Measurements from ENCODE around the gene RPGR.
A peak's percentile ranks its signal among the peaks of the same experiment; 100 is the strongest.

Gene RPGR

DNA sequence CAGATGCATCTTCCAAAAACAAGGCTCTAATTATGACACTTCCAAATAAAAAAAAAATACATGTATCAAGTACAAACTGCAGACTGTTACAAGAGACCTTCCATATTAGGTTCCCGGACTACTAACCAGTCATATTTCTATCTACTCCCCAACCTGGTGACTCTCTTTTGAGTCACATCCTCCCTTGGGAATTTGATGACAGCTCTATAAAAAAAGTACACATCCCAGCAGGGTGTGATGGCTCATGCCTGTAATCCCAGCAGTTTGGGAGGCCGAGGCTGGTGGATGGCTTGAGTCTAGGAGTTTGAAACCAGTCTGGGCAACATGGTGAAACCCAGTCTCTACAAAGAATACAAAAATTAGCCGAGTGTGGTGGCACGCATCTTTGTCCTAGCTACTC lies 14.9 kb downstream of the RPGR start:
- no peaks in the 10 kb centered on the region for H3K27me3 ChIP-seq (ENCODE audit: insufficient read depth, poor library complexity, severe bottlenecking)
- no peak for DNase-seq (ENCODE audit: low read depth in 1 of 2, low spot score in 1 of 2)
- no peak overlapping the region for H3K4me3 ChIP-seq (replicated peaks; ENCODE audit: insufficient read depth, low read length)
- TF ChIP-seq, protein P1, sequence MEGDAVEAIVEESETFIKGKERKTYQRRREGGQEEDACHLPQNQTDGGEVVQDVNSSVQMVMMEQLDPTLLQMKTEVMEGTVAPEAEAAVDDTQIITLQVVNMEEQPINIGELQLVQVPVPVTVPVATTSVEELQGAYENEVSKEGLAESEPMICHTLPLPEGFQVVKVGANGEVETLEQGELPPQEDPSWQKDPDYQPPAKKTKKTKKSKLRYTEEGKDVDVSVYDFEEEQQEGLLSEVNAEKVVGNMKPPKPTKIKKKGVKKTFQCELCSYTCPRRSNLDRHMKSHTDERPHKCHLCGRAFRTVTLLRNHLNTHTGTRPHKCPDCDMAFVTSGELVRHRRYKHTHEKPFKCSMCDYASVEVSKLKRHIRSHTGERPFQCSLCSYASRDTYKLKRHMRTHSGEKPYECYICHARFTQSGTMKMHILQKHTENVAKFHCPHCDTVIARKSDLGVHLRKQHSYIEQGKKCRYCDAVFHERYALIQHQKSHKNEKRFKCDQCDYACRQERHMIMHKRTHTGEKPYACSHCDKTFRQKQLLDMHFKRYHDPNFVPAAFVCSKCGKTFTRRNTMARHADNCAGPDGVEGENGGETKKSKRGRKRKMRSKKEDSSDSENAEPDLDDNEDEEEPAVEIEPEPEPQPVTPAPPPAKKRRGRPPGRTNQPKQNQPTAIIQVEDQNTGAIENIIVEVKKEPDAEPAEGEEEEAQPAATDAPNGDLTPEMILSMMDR (IDR thresholded peaks at IDR 0.05; ENCODE audit: insufficient read depth, low read length) = no peak
- TF ChIP-seq REST (IDR thresholded peaks at IDR 0.05; ENCODE audit: insufficient replicate concordance, low read depth) = no peak
- TF ChIP-seq POLR2AphosphoS5 (IDR thresholded peaks at IDR 0.05; ENCODE audit: low read depth) = no peak
- TF ChIP-seq SPI1 (IDR thresholded peaks at IDR 0.05; ENCODE audit: borderline replicate concordance, low read depth) = no peak
- no peak for TF ChIP-seq GABPA (IDR thresholded peaks at IDR 0.05; ENCODE audit: low read depth)
- H3K27ac ChIP-seq (replicated peaks) = no peak overlapping the region

DNA sequence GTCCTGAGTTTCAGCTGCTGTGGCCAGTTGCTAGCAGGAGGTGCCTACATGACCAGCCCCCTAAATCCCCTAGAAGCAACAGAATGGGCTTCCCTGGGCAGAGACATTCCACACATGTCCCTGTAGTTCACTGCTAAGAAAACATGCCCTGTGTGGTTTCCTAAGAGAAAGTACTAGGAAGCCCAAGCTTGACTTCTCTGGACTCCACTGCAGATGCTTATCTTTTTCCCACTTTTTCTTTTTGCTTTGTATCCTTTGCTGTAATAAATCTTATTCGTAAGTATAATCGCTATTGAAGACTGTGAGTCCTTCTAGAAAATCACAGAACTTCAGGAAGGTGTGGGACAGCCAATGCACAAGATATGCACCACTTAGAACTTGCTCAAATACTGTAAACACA lies 15.6 kb downstream of the RPGR start:
- Histone ChIP-seq H3K4me3 (replicated peaks; ENCODE audit: insufficient read depth, low read length) (no peak overlapping the region), H3K27me3 (ENCODE audit: insufficient read depth, poor library complexity, severe bottlenecking) (no peaks in the 10 kb centered on the region), H3K27ac (replicated peaks) (no peak overlapping the region)
- no peak for DNase-seq (ENCODE audit: low read depth in 1 of 2, low spot score in 1 of 2)
- no peak for TF ChIP-seq POLR2AphosphoS5 (IDR thresholded peaks at IDR 0.05; ENCODE audit: low read depth)
- no peak for TF ChIP-seq SPI1 (IDR thresholded peaks at IDR 0.05; ENCODE audit: borderline replicate concordance, low read depth)
- TF ChIP-seq, protein P1 (IDR thresholded peaks at IDR 0.05; ENCODE audit: insufficient read depth, low read length) = no peak
- TF ChIP-seq GABPA (IDR thresholded peaks at IDR 0.05; ENCODE audit: low read depth) = no peak
- TF ChIP-seq REST (IDR thresholded peaks at IDR 0.05; ENCODE audit: insufficient replicate concordance, low read depth) = no peak

DNA sequence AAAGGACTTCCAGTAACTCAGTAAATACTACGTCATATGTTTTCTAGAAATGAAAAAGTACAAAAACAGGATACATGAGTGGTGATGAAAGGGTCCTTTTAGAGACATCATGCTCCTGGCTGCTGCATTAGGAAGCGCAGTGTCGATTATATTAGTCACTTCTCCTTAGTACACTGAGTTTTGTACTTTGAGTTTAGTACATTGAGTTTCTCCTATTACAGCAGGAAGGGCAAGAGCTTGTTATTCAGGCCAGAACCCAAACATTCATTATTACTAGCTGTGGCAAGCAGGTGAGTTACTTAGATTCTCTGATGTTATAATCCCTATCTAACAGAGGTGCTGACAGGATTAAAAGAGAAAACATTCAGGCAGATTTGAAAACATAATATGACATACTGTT lies 21.3 kb downstream of the RPGR start:
- DNase-seq (ENCODE audit: low read depth in 1 of 2, low spot score in 1 of 2) = no peak
- no peak for TF ChIP-seq POLR2AphosphoS5 (IDR thresholded peaks at IDR 0.05; ENCODE audit: low read depth)

GRCh38 chrX:38304010-38304409 lies 23.3 kb downstream of the RPGR start:
- H3K27me3 ChIP-seq (ENCODE audit: insufficient read depth, poor library complexity, severe bottlenecking) = no peaks in the 10 kb centered on the region
- no peak overlapping the region for H3K27ac ChIP-seq (replicated peaks)
- DNase-seq (ENCODE audit: low read depth in 1 of 2, low spot score in 1 of 2) = peak in 1 of 2 experiments; percentile 6
- TF ChIP-seq REST (IDR thresholded peaks at IDR 0.05; ENCODE audit: insufficient replicate concordance, low read depth) (no peak), GABPA (IDR thresholded peaks at IDR 0.05; ENCODE audit: low read depth) (no peak), SPI1 (IDR thresholded peaks at IDR 0.05; ENCODE audit: borderline replicate concordance, low read depth) (no peak), POLR2AphosphoS5 (IDR thresholded peaks at IDR 0.05; ENCODE audit: low read depth) (no peak)
- TF ChIP-seq, protein P1 (IDR thresholded peaks at IDR 0.05; ENCODE audit: insufficient read depth, low read length) = no peak
- no peak overlapping the region for H3K4me3 ChIP-seq (replicated peaks; ENCODE audit: insufficient read depth, low read length)

More for the DNA sequence above, 21.3 kb downstream of the RPGR start:
- Histone ChIP-seq H3K4me3 (replicated peaks; ENCODE audit: insufficient read depth, low read length) (no peak overlapping the region), H3K27ac (replicated peaks) (no peak overlapping the region), H3K27me3 (ENCODE audit: insufficient read depth, poor library complexity, severe bottlenecking) (no peaks in the 10 kb centered on the region)

Data from HL-60 (cell line).